NB4 (cell line): Measurements from ENCODE around the gene CHERP.
"Not testable (repeated sequence)": the region's sequence is repeated elsewhere in the genome, so short reads cannot be mapped to it uniquely, and the experiment has no call there.

ENCODE experiments used
- POLR2A ChIP-seq: IDR thresholded peaks from 2 replicates; pipeline ENCODE4 v1.6.1; 2011; ENCODE audit warnings: mild to moderate bottlenecking; ENCODE audit not compliant: insufficient read length; ENCODE audit errors: extremely low read depth
- TF ChIP-seq, protein P1 (sequence below): IDR thresholded peaks from one replicate; pipeline ENCODE4 v1.5.1; 2012; ENCODE audit warnings: low read depth, low read length

DNA sequence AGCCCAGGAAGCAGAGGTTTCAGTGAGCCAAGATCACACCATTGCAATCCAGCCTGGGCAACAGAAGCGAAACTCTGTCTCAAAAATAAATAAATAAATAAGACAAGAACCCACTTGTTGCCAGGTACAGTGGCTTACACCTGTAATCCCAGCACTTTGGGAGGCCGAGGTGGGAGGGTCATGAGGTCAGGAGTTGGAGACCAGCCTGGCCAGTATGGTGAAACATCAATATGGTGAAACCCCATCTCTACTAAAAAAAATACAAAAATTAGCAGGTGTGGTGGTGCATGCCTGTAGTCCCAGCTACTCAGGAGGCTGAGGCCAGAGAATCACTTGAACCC is 69.7 kb downstream of the CHERP start:
- TF ChIP-seq POLR2A: not testable (repeated sequence)
- TF ChIP-seq, protein P1, sequence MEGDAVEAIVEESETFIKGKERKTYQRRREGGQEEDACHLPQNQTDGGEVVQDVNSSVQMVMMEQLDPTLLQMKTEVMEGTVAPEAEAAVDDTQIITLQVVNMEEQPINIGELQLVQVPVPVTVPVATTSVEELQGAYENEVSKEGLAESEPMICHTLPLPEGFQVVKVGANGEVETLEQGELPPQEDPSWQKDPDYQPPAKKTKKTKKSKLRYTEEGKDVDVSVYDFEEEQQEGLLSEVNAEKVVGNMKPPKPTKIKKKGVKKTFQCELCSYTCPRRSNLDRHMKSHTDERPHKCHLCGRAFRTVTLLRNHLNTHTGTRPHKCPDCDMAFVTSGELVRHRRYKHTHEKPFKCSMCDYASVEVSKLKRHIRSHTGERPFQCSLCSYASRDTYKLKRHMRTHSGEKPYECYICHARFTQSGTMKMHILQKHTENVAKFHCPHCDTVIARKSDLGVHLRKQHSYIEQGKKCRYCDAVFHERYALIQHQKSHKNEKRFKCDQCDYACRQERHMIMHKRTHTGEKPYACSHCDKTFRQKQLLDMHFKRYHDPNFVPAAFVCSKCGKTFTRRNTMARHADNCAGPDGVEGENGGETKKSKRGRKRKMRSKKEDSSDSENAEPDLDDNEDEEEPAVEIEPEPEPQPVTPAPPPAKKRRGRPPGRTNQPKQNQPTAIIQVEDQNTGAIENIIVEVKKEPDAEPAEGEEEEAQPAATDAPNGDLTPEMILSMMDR: not testable (repeated sequence)
